ENCODE data around the gene C1QTNF12. TPM values are rescaled to one million over a fixed set of nuclear protein-coding genes. Genes with fewer than 3 reads are reported as not detected.

The C1QTNF12 gene
- total RNA-seq, 1 donor: 0.36 TPM

GRCh38 chr1:1231400-1232207 lies 14.9 kb downstream of the C1QTNF12 start, which contains the start of gene SDF4:
Gene SDF4 (minus strand): TSS chr1:1232001. CDS start chr1:1228772, 3,229 bp downstream.
- H2AFZ ChIP-seq (ENCODE audit: low read length): peak within 1 kb of the TSS; percentile 87
- peaks cover 12% of the 10 kb centered on the region for H3K36me3 ChIP-seq (ENCODE audit: insufficient read depth, low read length)
- H3K9me3 ChIP-seq (ENCODE audit: low read depth, low read length): no peaks in the 10 kb centered on the region
- TF ChIP-seq, protein P1, sequence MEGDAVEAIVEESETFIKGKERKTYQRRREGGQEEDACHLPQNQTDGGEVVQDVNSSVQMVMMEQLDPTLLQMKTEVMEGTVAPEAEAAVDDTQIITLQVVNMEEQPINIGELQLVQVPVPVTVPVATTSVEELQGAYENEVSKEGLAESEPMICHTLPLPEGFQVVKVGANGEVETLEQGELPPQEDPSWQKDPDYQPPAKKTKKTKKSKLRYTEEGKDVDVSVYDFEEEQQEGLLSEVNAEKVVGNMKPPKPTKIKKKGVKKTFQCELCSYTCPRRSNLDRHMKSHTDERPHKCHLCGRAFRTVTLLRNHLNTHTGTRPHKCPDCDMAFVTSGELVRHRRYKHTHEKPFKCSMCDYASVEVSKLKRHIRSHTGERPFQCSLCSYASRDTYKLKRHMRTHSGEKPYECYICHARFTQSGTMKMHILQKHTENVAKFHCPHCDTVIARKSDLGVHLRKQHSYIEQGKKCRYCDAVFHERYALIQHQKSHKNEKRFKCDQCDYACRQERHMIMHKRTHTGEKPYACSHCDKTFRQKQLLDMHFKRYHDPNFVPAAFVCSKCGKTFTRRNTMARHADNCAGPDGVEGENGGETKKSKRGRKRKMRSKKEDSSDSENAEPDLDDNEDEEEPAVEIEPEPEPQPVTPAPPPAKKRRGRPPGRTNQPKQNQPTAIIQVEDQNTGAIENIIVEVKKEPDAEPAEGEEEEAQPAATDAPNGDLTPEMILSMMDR (IDR thresholded peaks at IDR 0.05; ENCODE audit: extremely low read depth, low read depth, low read length): no peak
- H3K4me1 ChIP-seq (ENCODE audit: insufficient read depth, low read length): peaks cover 13% of the 10 kb centered on the region
- DNase-seq (ENCODE audit: insufficient read length, low spot score, missing footprints): peak; percentile 100
- H4K20me1 ChIP-seq (ENCODE audit: insufficient read depth, low read length): peaks cover 36% of the 10 kb centered on the region
- no peaks in the 10 kb centered on the region for H3K27me3 ChIP-seq (ENCODE audit: insufficient read depth, low read length)
- H3K79me2 ChIP-seq (ENCODE audit: insufficient read depth, low read length): peaks cover 69% of the 10 kb centered on the region
- H3K4me3 ChIP-seq (ENCODE audit: insufficient read depth, low read length): peak within 1 kb of the TSS; percentile 91
- H3K27ac ChIP-seq (ENCODE audit: low read depth, low read length): peak within 1 kb of the TSS; percentile 80
- H3K4me2 ChIP-seq (ENCODE audit: insufficient read depth, low read length): peak within 1 kb of the TSS; percentile 100

DNA sequence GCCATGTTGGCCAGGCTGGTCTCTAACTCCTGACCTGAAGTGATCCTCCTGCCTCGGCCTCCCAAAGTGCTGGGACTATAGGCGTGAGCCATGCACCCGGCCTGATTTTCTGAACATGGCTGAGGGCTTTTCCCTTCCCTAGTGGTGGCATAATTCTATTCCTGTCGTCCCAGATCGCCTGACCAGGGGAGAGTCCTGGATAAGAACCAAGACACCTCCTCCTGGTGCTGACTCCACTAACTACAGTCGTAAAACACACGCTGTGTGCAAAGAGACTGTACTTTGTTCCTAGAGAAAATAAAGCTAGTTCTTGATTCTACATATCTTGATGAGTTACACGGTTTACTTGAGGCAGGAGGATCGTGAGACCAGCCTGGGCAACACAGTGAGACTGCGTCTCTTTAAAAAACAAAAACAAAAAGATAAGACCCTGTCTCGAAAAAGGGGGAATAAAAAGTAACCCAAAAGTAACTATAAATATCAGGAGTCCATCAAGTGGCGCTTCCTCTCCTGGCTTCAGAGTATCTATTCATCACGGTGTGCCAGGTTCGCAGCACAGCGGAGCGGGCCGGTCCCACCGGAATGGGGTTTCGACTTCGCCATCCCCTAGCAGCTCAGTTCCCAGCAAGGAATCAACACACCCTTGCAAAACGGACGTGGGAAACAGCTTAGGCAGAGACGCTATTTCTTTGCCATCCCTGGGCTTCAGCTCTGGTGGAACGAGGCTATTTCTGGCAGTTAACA lies 15.7 kb downstream of the C1QTNF12 start:
- Histone ChIP-seq H3K36me3 (ENCODE audit: insufficient read depth, low read length) (peaks cover 12% of the 10 kb centered on the region), H3K4me1 (ENCODE audit: insufficient read depth, low read length) (peaks cover 13% of the 10 kb centered on the region), H3K4me2 (ENCODE audit: insufficient read depth, low read length) (peak overlapping the region; percentile 100), H2AFZ (ENCODE audit: low read length) (peak overlapping the region; percentile 87), H3K27ac (ENCODE audit: low read depth, low read length) (peak overlapping the region; percentile 80), H3K4me3 (ENCODE audit: insufficient read depth, low read length) (peak overlapping the region; percentile 91), H3K27me3 (ENCODE audit: insufficient read depth, low read length) (no peaks in the 10 kb centered on the region), H3K79me2 (ENCODE audit: insufficient read depth, low read length) (peaks cover 76% of the 10 kb centered on the region), H3K9me3 (ENCODE audit: low read depth, low read length) (no peaks in the 10 kb centered on the region), H4K20me1 (ENCODE audit: insufficient read depth, low read length) (peaks cover 44% of the 10 kb centered on the region)
- DNase-seq (ENCODE audit: insufficient read length, low spot score, missing footprints): peak; percentile 100
- TF ChIP-seq, protein P1 (IDR thresholded peaks at IDR 0.05; ENCODE audit: extremely low read depth, low read depth, low read length): peak; percentile 49

DNA sequence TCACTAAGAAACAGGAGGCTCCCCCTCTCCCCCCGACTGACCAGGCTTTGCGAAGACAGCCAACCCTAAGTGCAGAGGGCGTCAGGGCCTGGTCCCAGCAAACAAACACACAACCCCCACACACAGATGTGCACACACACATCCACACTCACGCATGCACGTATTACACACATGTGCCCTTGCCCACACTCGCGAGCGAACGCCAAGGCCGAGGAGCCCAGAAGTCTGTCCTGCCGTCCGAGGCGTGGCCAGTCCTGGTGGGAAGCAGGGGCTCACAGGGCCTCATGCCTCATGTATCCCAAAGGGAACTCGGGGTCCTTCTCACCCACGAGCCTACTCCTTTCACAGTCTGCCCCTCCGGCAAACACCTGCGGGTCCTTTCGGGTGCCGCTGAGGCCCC lies 16.8 kb downstream of the C1QTNF12 start:
- peaks cover 13% of the 10 kb centered on the region for H3K4me1 ChIP-seq (ENCODE audit: insufficient read depth, low read length)
- peak overlapping the region; percentile 7 for H3K4me2 ChIP-seq (ENCODE audit: insufficient read depth, low read length)
- H3K79me2 ChIP-seq (ENCODE audit: insufficient read depth, low read length): peaks cover 87% of the 10 kb centered on the region
- no peaks in the 10 kb centered on the region for H3K27me3 ChIP-seq (ENCODE audit: insufficient read depth, low read length)
- no peak overlapping the region for H3K27ac ChIP-seq (ENCODE audit: low read depth, low read length)
- H3K36me3 ChIP-seq (ENCODE audit: insufficient read depth, low read length): peaks cover 12% of the 10 kb centered on the region
- DNase-seq (ENCODE audit: insufficient read length, low spot score, missing footprints): no peak
- H4K20me1 ChIP-seq (ENCODE audit: insufficient read depth, low read length): peaks cover 50% of the 10 kb centered on the region
- TF ChIP-seq, protein P1 (IDR thresholded peaks at IDR 0.05; ENCODE audit: extremely low read depth, low read depth, low read length): no peak
- H2AFZ ChIP-seq (ENCODE audit: low read length): no peak overlapping the region
- no peaks in the 10 kb centered on the region for H3K9me3 ChIP-seq (ENCODE audit: low read depth, low read length)
- H3K4me3 ChIP-seq (ENCODE audit: insufficient read depth, low read length): no peak overlapping the region

All from osteoblast (primary cell).